BE2C (cell line): ENCODE results near the gene RPL23. TPM values are rescaled to one million over a fixed set of nuclear protein-coding genes. Genes with fewer than 3 reads are reported as not detected.

Experiments
- DNase-seq: peaks from one replicate; pipeline ENCODE4 v3.0.0-alpha.2; 2020
- H3K27me3 ChIP-seq: fragments of 250-450 bp; sonication (Bioruptor Pico); 2 replicates; pipeline ENCODE4 v1.5.1; 2020; ENCODE audit warnings: mild to moderate bottlenecking
- H3K36me3 ChIP-seq: fragments of 250-450 bp; sonication (Bioruptor Pico); 2 replicates; pipeline ENCODE4 v1.5.1; 2020; ENCODE audit warnings: mild to moderate bottlenecking
- H3K4me1 ChIP-seq: fragments of 250-450 bp; sonication (Bioruptor Pico); 2 replicates; pipeline ENCODE4 v1.5.1; 2020
- H3K4me3 ChIP-seq: 2 replicates; pipeline ENCODE4 v1.5.1; 2011; ENCODE audit warnings: low read depth, low read length
- H3K9me3 ChIP-seq: fragments of 250-450 bp; sonication (Bioruptor Pico); 2 replicates; pipeline ENCODE4 v1.5.1; 2020
- CTCF ChIP-seq: IDR thresholded peaks from 2 replicates; pipeline ENCODE4 v1.5.1; 2012; ENCODE audit warnings: mild to moderate bottlenecking, low read depth, low read length
- polyA plus RNA-seq: library from polyadenylated mRNA; unstranded; fragments of >200 nt; gene quantifications from one replicate; pipeline ENCODE4 v1.2.1, GENCODE V29; 2012; ENCODE audit warnings: low read depth, missing spikeins; ENCODE audit not compliant: insufficient read length, insufficient read depth

Gene RPL23
- 917 TPM for polyA plus RNA-seq

- no peaks in the 10 kb centered on the region; the same call in 1 of the 2 replicates for H3K4me1 ChIP-seq
- no peak for TF ChIP-seq CTCF
- H3K27me3 ChIP-seq = no peaks in the 10 kb centered on the region; the same call in 1 of the 2 replicates
- H3K9me3 ChIP-seq = no peaks in the 10 kb centered on the region
- peak within 1 kb of the TSS; percentile 89 for H3K4me3 ChIP-seq
- peaks cover 48% of the 10 kb centered on the region for H3K36me3 ChIP-seq
- peak; percentile 95 for DNase-seq
Measured at GRCh38 chr17:38853292-38854219, at the start of gene RPL23. RPL23 (minus strand) TSS chr17:38853721; CDS start chr17:38853710, 11 bp downstream.

- no peaks in the 10 kb centered on the region for H3K36me3 ChIP-seq
- no peak overlapping the region for H3K4me3 ChIP-seq
- H3K27me3 ChIP-seq = no peaks in the 10 kb centered on the region
- peak; percentile 42 for DNase-seq
- TF ChIP-seq CTCF = no peak
- no peaks in the 10 kb centered on the region for H3K9me3 ChIP-seq
- H3K4me1 ChIP-seq = peaks cover 19% of the 10 kb centered on the region
Measured at GRCh38 chr17:38900978-38901656, 47.6 kb upstream of the RPL23 start.

DNA sequence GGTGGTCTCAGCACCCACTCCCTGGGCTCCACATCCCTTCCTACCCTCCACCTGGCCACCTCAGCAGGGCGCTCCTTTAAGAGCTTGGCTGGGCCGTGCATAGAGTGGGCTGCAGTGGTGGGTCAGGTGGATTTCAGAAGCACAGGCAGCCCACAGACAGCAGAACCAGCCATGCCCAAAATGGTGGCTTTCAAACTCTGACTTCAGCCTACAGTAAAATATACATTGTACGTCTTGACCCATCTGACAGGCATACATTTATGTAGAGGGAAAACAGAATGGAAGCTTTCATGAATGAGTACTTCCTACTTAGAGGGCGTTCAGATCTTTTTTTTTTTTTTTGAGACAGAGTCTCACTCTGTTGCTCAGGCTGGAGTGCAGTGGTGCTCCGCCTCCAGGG lies 45.9 kb upstream of the RPL23 start:
- no peaks in the 10 kb centered on the region for H3K9me3 ChIP-seq
- TF ChIP-seq CTCF = no peak
- no peaks in the 10 kb centered on the region for H3K36me3 ChIP-seq
- H3K27me3 ChIP-seq = no peaks in the 10 kb centered on the region
- no peak overlapping the region for H3K4me3 ChIP-seq
- H3K4me1 ChIP-seq = peaks cover 19% of the 10 kb centered on the region
- DNase-seq = no peak

DNA sequence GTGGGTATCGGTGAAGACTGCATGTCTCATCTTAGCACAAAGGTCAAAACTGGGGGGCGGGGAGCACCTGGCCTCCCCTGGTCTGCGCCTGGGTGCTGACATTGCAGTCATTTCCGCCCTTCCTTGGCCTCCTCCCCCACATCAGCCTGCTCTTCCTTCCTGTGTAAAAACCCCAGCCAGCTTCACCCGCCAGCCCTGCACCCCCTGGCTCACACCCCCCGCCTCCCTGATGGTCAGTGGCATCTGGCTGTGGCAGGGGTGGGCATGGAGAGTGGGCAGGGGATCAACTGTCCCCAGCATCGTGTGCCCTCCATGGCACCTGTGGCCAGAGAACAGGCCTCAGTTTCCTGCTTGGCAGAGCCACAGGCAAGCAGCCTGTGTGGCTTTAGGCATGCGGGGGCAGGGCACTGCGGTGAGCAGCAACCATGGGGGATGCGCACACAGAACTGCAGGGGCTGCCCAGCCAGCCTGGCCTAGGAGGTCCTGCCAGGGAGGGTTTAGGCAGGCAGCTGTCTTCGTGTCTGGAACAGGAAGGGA lies 45.4 kb upstream of the RPL23 start:
- Histone ChIP-seq H3K4me1 (peaks cover 21% of the 10 kb centered on the region), H3K4me3 (no peak overlapping the region), H3K36me3 (no peaks in the 10 kb centered on the region), H3K27me3 (no peaks in the 10 kb centered on the region), H3K9me3 (no peaks in the 10 kb centered on the region)
- TF ChIP-seq CTCF = no peak
- no peak for DNase-seq

GRCh38 chr17:38898291-38898679 lies 44.8 kb upstream of the RPL23 start:
- no peaks in the 10 kb centered on the region for H3K27me3 ChIP-seq
- no peaks in the 10 kb centered on the region for H3K36me3 ChIP-seq
- no peak for TF ChIP-seq CTCF
- H3K4me3 ChIP-seq = no peak overlapping the region
- peaks cover 21% of the 10 kb centered on the region for H3K4me1 ChIP-seq
- no peak for DNase-seq
- H3K9me3 ChIP-seq = no peaks in the 10 kb centered on the region
